ENCODE measurements around the gene KDM1A. TPM values are rescaled to one million over a fixed set of nuclear protein-coding genes. Genes with fewer than 3 reads are reported as not detected.

The KDM1A gene
- total and polyA plus RNA-seq, 10 of the 15 experiments (the other 5 are each of a cell fraction or from before 2014, with no cell fraction given) = 39.2 to 118 (median 98.9) TPM

- intact Hi-C loops (cut with micrococcal nuclease; ENCODE audit: unreplicated experiment) (loop anchor here (1.0 to 5.0 kb wide), 5 partner anchors 91 to 426 kb away; no protein-coding TSS in a partner anchor), in situ Hi-C loops (cut with MboI) (loop anchor here (5.0 kb wide), 2 partner anchors 121 to 211 kb away; no protein-coding TSS in a partner anchor)
- FAIRE-seq (no peak), ATAC-seq (no peak), DNase-seq (ENCODE audit: low read depth, low spot score) (no peak)
- POLR2A ChIA-PET = no interaction called here
- H2AFZ ChIP-seq (ENCODE audit: control insufficient read depth, low read depth, low read length) = peak overlapping the region; percentile 75
- no peaks in the 10 kb centered on the region for H3K36me3 ChIP-seq (ENCODE audit: control insufficient read depth in 2 of 2, insufficient read depth in 2 of 2, low read length in 1 of 2)
- no peak overlapping the region for H3K9ac ChIP-seq (ENCODE audit: control insufficient read depth, insufficient read depth, low read length)
- peaks cover 0 to 2% of the 10 kb centered on the region in 2 experiments; a peak in 3 of 4 replicates for H3K27me3 ChIP-seq (replicated peaks in 1 of 2; ENCODE audit: control insufficient read depth in 2 of 2, insufficient read depth in 2 of 2, low read length in 1 of 2)
- WGBS (ENCODE audit: insufficient coverage, insufficient replicate concordance, low lambda C conversion rate, missing lambda C conversion rate) = 31% methylated on average over 4 of the region's 4 CpGs
- no peaks in the 10 kb centered on the region for H3K79me2 ChIP-seq (ENCODE audit: control insufficient read depth, insufficient read depth, low read length)
- no peaks in the 10 kb centered on the region for H3K4me1 ChIP-seq (ENCODE audit: control insufficient read depth, insufficient read depth, low read length)
- CTCF ChIA-PET = interaction anchor here (1.1 to 15.3 kb wide), 3 partner anchors 105 to 209 kb away, joined by 5 to 114 read pairs (median 13); no protein-coding TSS in a partner anchor
- RAD21 ChIA-PET (ENCODE audit: unreplicated experiment) = interaction anchor here (1.1 to 2.8 kb wide), 2 partner anchors 123 to 208 kb away, joined by 6 to 24 read pairs; no protein-coding TSS in a partner anchor
- H3K27ac ChIP-seq (ENCODE audit: control insufficient read depth, insufficient read depth) = no peak overlapping the region
- no peaks in the 10 kb centered on the region for H4K20me1 ChIP-seq (ENCODE audit: control insufficient read depth, insufficient read depth)
- no peak overlapping the region for H3K4me2 ChIP-seq (ENCODE audit: control insufficient read depth, insufficient read depth)
- no TSS peak for BruUV-seq (replicated peaks)
- SMC1A ChIA-PET (ENCODE audit: uncharacterized antibody, unreplicated experiment) = interaction anchor here (1.0 to 2.2 kb wide), 4 partner anchors 110 to 209 kb away, joined by 3 to 12 read pairs (median 4); no protein-coding TSS in a partner anchor
- H3K9me3 ChIP-seq (replicated peaks; ENCODE audit: control insufficient read depth, insufficient read depth, low read length) = no peaks in the 10 kb centered on the region
- no peak overlapping the region for H3K4me3 ChIP-seq
- TF ChIP-seq KDM1A (IDR thresholded peaks at IDR 0.05; ENCODE audit: borderline replicate concordance) = no peak
- no peak for TF ChIP-seq HDAC2 (IDR thresholded peaks at IDR 0.05)
- no peak for TF ChIP-seq SMARCA5 (IDR thresholded peaks at IDR 0.05)
- TF ChIP-seq RBBP5 (conservative IDR thresholded peaks at IDR 0.05) = no peak
- no peak for TF ChIP-seq CREM (IDR thresholded peaks at IDR 0.05; ENCODE audit: low read depth)
- no peak for TF ChIP-seq NR2C2 (IDR thresholded peaks at IDR 0.05; ENCODE audit: borderline replicate concordance, control insufficient read depth, insufficient read length, low read depth)
- no peak for TF ChIP-seq ZNF217 (IDR thresholded peaks at IDR 0.05)
- TF ChIP-seq MYC (IDR thresholded peaks at IDR 0.05; ENCODE audit: insufficient read depth, insufficient read length, insufficient replicate concordance, low read length, severe bottlenecking) = no peak
- TF ChIP-seq RCOR1 (conservative IDR thresholded peaks at IDR 0.05; ENCODE audit: low read depth, low read length) = no peak
- TF ChIP-seq RELA (IDR thresholded peaks at IDR 0.05; ENCODE audit: borderline replicate concordance, partially characterized antibody) = no peak
- no peak for TF ChIP-seq CEBPZ (IDR thresholded peaks at IDR 0.05; ENCODE audit: low read depth, low read length)
- no peak for TF ChIP-seq IKZF2 (IDR thresholded peaks at IDR 0.05)
- no peak for TF ChIP-seq JUND (IDR thresholded peaks at IDR 0.05; ENCODE audit: low read depth, low read length)
- TF ChIP-seq NFYA (IDR thresholded peaks at IDR 0.05; ENCODE audit: borderline replicate concordance, low read depth, low read length) = no peak
- no peak for TF ChIP-seq BCLAF1 (IDR thresholded peaks at IDR 0.05)
- no peak for TF ChIP-seq SUPT20H (IDR thresholded peaks at IDR 0.05; ENCODE audit: borderline replicate concordance, control insufficient read depth, low read depth, low read length)
- no peak for TF ChIP-seq ZNF384 (IDR thresholded peaks at IDR 0.05; ENCODE audit: borderline replicate concordance, low read depth, low read length)
- no peak for TF ChIP-seq ELK1 (IDR thresholded peaks at IDR 0.05; ENCODE audit: low read depth, low read length)
- TF ChIP-seq NRF1 (conservative IDR thresholded peaks at IDR 0.05; ENCODE audit: low read depth, low read length) = no peak
Observed at GRCh38 chr1:22976127-22976460, 43.2 kb upstream of the KDM1A start.

All from GM12878 (cell line).